Measurements from ENCODE around the gene ENOX2. TPM values are rescaled to one million over a fixed set of nuclear protein-coding genes. Genes with fewer than 3 reads are reported as not detected.

ENOX2 gene
- total and polyA plus RNA-seq, 2 experiments from 2014 or later: 8.7 to 9.0 TPM

- DNase-seq (ENCODE audit: low spot score): no peak
- 63% methylated on average over 1 of the region's 1 CpG for WGBS (ENCODE audit: low lambda C conversion rate, missing lambda C conversion rate)
- H3K79me2 ChIP-seq: no peaks in the 10 kb centered on the region
- H4K20me1 ChIP-seq (ENCODE audit: insufficient read depth, poor library complexity, severe bottlenecking): no peaks in the 10 kb centered on the region
- TF ChIP-seq, protein P1, sequence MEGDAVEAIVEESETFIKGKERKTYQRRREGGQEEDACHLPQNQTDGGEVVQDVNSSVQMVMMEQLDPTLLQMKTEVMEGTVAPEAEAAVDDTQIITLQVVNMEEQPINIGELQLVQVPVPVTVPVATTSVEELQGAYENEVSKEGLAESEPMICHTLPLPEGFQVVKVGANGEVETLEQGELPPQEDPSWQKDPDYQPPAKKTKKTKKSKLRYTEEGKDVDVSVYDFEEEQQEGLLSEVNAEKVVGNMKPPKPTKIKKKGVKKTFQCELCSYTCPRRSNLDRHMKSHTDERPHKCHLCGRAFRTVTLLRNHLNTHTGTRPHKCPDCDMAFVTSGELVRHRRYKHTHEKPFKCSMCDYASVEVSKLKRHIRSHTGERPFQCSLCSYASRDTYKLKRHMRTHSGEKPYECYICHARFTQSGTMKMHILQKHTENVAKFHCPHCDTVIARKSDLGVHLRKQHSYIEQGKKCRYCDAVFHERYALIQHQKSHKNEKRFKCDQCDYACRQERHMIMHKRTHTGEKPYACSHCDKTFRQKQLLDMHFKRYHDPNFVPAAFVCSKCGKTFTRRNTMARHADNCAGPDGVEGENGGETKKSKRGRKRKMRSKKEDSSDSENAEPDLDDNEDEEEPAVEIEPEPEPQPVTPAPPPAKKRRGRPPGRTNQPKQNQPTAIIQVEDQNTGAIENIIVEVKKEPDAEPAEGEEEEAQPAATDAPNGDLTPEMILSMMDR (IDR thresholded peaks at IDR 0.05; ENCODE audit: poor library complexity): no peak
- TF ChIP-seq EZH2 (IDR thresholded peaks at IDR 0.05; ENCODE audit: borderline replicate concordance) (no peak), EZH2phosphoT487 (IDR thresholded peaks at IDR 0.05; ENCODE audit: low read depth, severe bottlenecking, unreplicated experiment) (no peak)
- H3K9me3 ChIP-seq (ENCODE audit: low read depth): no peaks in the 10 kb centered on the region
- no peak overlapping the region for H2AFZ ChIP-seq
- H3K4me2 ChIP-seq: no peak overlapping the region
- H3K27ac ChIP-seq: no peak overlapping the region
- H3K9me2 ChIP-seq (replicated peaks; ENCODE audit: insufficient read depth): no peaks in the 10 kb centered on the region
- H3K27me3 ChIP-seq: no peaks in the 10 kb centered on the region
- H3K36me3 ChIP-seq (replicated peaks; ENCODE audit: insufficient read depth, low read depth): no peaks in the 10 kb centered on the region
- no peak overlapping the region for H3K4me3 ChIP-seq
- no peaks in the 10 kb centered on the region for H3K4me1 ChIP-seq (ENCODE audit: insufficient read depth)
Measured at GRCh38 chrX:130647468-130647867, 255.5 kb downstream of the ENOX2 start.

DNA sequence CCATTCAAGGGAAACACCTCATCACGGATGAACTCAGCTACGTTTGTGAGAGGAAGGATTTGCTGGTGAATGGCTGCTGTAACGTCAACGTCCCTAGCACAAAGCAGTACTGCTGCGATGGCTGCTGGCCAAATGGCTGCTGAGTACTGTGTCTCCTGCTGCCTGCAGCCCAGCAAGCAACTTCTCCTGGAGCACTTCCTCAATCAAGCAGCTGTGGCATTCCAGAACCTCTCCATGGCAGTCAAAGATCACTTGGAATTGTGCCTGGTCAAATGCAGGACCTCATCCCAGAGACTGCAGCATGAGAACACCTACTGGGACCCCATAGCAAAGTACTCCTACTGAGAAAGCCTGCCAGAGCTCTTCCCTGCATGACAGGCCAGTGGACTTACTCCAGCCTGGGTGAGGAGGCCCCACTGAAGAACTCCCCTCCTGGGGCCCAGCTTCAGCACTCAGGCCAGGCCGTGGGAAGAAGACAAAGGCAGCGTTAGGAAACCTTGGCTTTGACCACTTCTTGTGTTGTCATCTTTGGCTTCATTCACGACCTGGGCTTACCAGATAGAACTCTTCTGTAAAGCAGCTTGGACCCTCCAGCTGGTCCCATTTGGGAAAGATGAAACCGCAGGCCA lies 256.9 kb downstream of the ENOX2 start:
- Histone ChIP-seq H3K27ac (no peak overlapping the region), H3K79me2 (no peaks in the 10 kb centered on the region), H3K27me3 (no peaks in the 10 kb centered on the region), H3K4me1 (ENCODE audit: insufficient read depth) (no peaks in the 10 kb centered on the region), H4K20me1 (ENCODE audit: insufficient read depth, poor library complexity, severe bottlenecking) (no peaks in the 10 kb centered on the region), H3K4me3 (no peak overlapping the region), H3K9me2 (replicated peaks; ENCODE audit: insufficient read depth) (no peaks in the 10 kb centered on the region), H3K9me3 (ENCODE audit: low read depth) (no peaks in the 10 kb centered on the region), H3K36me3 (replicated peaks; ENCODE audit: insufficient read depth, low read depth) (no peaks in the 10 kb centered on the region), H2AFZ (no peak overlapping the region), H3K4me2 (no peak overlapping the region)
- TF ChIP-seq, protein P1 (IDR thresholded peaks at IDR 0.05; ENCODE audit: poor library complexity): no peak
- TF ChIP-seq EZH2 (IDR thresholded peaks at IDR 0.05; ENCODE audit: borderline replicate concordance) (no peak), EZH2phosphoT487 (IDR thresholded peaks at IDR 0.05; ENCODE audit: low read depth, severe bottlenecking, unreplicated experiment) (no peak)
- no peak for DNase-seq (ENCODE audit: low spot score)
- 81% methylated on average over 9 of the region's 9 CpGs for WGBS (ENCODE audit: low lambda C conversion rate, missing lambda C conversion rate)

DNA sequence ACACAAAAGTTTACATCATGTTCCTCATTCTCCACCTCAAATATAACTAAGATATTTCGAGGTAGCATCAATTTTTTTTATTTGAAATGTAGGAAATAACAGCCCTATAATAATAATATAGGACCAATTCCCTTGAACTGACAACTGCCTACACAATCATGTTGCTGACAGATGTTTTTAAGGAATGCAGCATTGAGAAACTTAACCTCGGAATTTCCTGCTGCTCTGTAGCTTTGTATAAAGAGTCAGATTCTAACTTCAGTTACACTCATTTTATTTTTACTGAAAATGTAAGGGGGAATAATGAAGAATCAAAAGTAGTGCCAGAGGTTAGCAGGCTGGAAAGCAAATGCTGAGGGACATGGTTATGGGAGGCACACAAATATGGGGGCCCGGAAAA lies 265.4 kb downstream of the ENOX2 start:
- no peaks in the 10 kb centered on the region for H3K9me2 ChIP-seq (replicated peaks; ENCODE audit: insufficient read depth)
- no peak overlapping the region for H3K4me2 ChIP-seq
- WGBS (ENCODE audit: low lambda C conversion rate, missing lambda C conversion rate): 67% methylated on average over 3 of the region's 3 CpGs

More for the DNA sequence above, 265.4 kb downstream of the ENOX2 start:
- no peak overlapping the region for H3K27ac ChIP-seq
- DNase-seq (ENCODE audit: low spot score): no peak
- H3K4me1 ChIP-seq (ENCODE audit: insufficient read depth): no peaks in the 10 kb centered on the region
- H3K79me2 ChIP-seq: no peaks in the 10 kb centered on the region
- no peak overlapping the region for H2AFZ ChIP-seq
- no peaks in the 10 kb centered on the region for H3K36me3 ChIP-seq (replicated peaks; ENCODE audit: insufficient read depth, low read depth)
- no peaks in the 10 kb centered on the region for H4K20me1 ChIP-seq (ENCODE audit: insufficient read depth, poor library complexity, severe bottlenecking)
- H3K27me3 ChIP-seq: no peaks in the 10 kb centered on the region
- TF ChIP-seq, protein P1 (IDR thresholded peaks at IDR 0.05; ENCODE audit: poor library complexity): no peak
- no peak for TF ChIP-seq EZH2 (IDR thresholded peaks at IDR 0.05; ENCODE audit: borderline replicate concordance)
- no peak for TF ChIP-seq EZH2phosphoT487 (IDR thresholded peaks at IDR 0.05; ENCODE audit: low read depth, severe bottlenecking, unreplicated experiment)
- no peak overlapping the region for H3K4me3 ChIP-seq
- no peaks in the 10 kb centered on the region for H3K9me3 ChIP-seq (ENCODE audit: low read depth)

Measured in hepatocyte (in vitro differentiated cells).